Measurements from ENCODE around the gene PIP5K1C.

DNA sequence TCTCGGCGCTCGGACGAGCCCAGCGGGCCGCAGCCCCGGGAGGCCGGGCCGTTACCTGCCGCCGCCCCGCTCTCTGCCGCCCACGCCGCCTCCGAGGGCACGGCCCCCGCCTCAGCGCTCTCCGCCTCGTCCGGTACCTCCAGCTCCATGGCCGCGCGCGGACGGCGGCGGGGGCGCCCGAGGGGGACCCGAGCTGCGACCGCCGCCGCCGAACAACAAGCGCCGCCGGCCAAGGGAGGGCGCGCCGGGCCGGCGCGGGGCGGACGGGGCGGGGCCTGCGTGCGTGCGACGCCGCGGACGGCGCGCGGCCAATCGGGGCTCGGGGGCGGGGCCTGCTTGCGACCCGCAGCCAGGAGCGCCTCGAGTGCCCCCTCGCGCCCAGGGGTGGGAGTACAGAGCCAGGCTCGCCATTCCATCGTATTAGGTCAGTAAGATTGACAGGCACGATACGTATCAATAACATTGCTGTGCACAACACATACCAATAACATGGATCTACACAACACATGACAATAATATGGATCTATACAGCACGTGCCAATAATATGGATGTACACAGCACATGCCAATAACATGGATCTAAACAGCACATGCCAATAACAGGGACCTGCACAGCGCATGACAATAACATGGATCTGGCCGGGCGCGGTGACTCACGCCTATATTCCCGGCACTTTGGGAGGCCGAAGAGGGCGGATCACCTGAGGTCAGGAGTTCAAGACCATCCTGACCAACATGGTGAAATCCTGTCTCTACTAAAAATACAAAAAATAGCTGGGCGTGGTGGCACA, at the start of gene PIP5K1C:
- TF ChIP-seq, protein P1, sequence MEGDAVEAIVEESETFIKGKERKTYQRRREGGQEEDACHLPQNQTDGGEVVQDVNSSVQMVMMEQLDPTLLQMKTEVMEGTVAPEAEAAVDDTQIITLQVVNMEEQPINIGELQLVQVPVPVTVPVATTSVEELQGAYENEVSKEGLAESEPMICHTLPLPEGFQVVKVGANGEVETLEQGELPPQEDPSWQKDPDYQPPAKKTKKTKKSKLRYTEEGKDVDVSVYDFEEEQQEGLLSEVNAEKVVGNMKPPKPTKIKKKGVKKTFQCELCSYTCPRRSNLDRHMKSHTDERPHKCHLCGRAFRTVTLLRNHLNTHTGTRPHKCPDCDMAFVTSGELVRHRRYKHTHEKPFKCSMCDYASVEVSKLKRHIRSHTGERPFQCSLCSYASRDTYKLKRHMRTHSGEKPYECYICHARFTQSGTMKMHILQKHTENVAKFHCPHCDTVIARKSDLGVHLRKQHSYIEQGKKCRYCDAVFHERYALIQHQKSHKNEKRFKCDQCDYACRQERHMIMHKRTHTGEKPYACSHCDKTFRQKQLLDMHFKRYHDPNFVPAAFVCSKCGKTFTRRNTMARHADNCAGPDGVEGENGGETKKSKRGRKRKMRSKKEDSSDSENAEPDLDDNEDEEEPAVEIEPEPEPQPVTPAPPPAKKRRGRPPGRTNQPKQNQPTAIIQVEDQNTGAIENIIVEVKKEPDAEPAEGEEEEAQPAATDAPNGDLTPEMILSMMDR (IDR thresholded peaks at IDR 0.05; ENCODE audit: insufficient read depth, low read length, poor library complexity, severe bottlenecking) = peak; percentile 42
- no peak for TF ChIP-seq EZH2phosphoT487 (conservative IDR thresholded peaks at IDR 0.05; ENCODE audit: low read length)
